HG02840 (cell line): ENCODE data around the gene CALN1.
"Not testable (repeated sequence)": the region's sequence is repeated elsewhere in the genome, so short reads cannot be mapped to it uniquely, and the experiment has no call there.

Source experiments
- ATAC-seq: cut with Tn5 transposase; IDR thresholded peaks from one replicate; pipeline ENCODE4 v1.9.1; 2021; ENCODE audit warnings: mild to moderate bottlenecking, moderate library complexity, moderate number of reproducible peaks; ENCODE audit not compliant: unreplicated experiment, low FRiP score

The CALN1 gene

DNA sequence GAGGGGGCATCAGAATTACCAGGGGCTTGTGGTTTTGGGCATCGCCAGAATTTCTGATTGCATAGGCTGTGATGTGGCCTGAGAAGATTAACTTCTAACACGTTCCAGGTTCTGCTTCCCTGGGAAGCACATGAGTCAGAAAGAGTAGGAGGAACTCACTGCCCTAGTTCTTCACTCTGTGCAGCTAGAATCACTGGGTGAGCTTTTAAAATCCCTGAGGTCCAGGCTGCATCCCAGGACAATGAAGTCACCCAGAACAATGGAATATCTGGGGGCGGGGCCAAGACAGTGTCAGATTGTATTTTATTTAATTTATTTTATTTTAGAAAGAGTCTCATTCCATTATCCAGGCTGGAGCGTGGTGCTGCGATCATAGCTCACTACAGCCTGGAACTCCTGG lies 636.5 kb downstream of the CALN1 start:
- ATAC-seq, result no peak

- ATAC-seq, result no peak
Measured at GRCh38 chr7:71772779-71773178, 639.4 kb downstream of the CALN1 start.

DNA sequence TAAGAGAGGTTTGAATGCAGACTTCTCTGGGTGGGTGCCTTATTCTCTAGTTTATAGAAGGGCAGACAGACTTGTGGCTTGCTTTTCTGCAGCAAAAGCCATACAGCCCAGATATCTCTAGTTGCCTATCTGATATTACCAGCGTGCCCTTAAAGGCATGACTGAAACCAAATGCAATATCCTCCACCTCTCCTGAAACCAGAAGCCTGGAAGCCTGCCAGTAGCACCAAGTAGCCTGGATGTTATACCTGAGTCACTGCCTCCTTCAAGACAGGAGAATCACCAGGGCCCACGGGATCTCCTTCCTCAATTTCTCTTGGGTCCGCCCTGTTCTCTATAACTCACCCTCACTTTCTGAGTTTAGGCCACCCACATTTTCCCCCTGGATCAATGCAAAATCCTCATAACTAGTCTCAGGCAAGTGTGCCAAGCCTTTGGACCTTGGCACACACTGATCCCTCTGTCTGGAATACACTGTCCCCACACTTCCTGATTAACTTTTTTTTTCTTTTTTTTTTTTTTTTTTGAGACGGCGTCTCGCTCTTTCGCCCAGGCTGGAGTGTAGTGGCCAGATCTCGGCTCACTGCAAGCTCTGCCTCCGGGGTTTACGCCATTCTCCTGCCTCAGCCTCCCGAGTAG lies 641.8 kb downstream of the CALN1 start:
- no peak for ATAC-seq

DNA sequence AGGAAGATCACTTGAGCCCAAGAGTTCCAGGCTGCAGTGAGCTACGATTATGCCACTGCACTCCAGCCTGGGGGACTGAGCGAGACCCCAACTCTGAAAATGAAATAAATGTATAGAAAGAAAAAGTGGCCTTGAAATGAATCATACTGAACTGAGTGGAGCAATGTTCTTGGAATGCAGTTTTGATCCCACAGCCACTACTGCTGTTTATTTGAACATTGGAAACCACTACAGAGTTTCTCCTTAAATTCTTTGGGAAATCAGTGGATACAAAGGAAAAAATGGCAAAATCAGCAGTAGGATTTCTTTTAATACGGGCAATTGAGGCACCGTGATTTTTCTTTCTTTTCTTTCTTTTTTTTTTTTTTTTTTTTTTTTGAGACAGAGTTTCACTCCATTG lies 642.8 kb downstream of the CALN1 start:
- no peak for ATAC-seq

GRCh38 chr7:71768450-71768849 lies 643.7 kb downstream of the CALN1 start:
- no peak for ATAC-seq

DNA sequence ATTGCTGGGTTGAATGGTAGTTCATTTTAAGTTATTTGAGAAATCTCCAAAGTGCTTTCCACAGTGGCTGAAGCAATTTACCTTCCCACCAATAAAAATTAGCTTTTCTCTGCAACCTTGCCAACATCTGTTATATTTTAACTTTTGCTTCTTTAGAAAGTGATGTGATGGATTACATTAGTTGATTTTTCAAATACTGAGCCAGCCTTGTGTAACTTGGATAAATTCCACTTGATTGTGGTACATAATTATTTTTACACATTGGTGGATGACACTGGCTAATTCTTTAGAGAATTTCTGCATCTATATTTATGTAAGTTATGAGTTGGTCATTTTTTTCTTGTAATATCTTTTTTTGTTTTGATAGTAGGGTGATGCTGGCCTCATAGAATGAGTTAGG lies 646.1 kb downstream of the CALN1 start:
- ATAC-seq, result no peak

GRCh38 chr7:71761336-71761735 lies 650.8 kb downstream of the CALN1 start:
- no peak for ATAC-seq

- ATAC-seq, result no peak
Measured at GRCh38 chr7:71754828-71755227, 657.3 kb downstream of the CALN1 start.

DNA sequence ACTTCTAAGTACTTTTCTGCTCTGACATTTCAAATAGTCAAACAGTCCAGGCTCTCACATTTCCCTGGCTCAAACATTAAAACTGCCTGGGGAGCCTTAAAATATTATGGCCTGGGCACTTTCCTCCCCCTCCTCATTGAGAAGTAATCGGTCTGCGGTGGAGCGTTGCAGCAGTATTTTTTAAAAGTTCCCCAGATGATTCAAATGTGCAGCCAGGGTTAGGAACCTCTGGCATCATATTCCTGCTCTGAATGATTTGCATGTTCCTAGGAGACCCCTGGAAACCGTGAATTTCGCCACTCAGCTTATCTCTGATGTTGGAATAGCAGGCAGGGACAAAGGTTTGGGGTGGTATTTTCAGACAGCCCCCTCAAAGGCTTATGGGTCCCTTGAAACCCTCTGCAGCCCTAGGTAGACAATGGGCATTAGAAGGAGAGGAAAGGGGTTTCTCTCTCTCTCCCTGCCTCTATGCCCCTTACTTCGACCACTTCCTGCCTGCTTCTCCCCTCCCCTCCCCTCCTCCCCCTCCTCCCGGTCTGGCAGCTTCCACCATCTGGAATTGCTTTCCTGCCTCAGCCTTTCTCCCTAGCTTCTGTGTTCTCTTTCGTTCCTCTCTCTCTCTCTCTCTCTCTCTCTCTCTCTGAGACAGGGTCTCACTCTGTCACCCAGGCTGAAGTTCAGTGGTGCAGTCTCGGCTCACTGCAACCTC lies 658.0 kb downstream of the CALN1 start:
- ATAC-seq, result no peak

DNA sequence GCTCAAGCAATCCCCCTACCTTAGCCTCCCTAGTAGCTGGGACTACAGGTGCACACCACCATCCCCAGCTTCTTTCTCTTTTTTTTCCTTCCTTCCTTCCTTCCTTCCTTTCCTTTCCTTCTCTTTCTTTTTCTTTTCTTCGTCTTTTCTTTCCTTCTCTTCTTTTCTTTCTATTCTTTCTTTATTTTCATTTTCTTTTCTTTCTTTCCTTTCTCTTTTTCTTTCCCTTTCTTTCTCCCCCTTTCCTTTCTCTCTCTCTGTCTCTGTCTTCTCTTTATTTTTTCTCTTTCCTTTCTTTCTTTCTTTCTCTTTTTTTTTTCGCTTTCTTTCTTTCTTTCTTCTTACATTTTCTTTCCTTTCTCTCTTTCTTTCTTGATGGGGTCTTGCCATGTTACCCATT lies 658.9 kb downstream of the CALN1 start:
- ATAC-seq, result no peak

DNA sequence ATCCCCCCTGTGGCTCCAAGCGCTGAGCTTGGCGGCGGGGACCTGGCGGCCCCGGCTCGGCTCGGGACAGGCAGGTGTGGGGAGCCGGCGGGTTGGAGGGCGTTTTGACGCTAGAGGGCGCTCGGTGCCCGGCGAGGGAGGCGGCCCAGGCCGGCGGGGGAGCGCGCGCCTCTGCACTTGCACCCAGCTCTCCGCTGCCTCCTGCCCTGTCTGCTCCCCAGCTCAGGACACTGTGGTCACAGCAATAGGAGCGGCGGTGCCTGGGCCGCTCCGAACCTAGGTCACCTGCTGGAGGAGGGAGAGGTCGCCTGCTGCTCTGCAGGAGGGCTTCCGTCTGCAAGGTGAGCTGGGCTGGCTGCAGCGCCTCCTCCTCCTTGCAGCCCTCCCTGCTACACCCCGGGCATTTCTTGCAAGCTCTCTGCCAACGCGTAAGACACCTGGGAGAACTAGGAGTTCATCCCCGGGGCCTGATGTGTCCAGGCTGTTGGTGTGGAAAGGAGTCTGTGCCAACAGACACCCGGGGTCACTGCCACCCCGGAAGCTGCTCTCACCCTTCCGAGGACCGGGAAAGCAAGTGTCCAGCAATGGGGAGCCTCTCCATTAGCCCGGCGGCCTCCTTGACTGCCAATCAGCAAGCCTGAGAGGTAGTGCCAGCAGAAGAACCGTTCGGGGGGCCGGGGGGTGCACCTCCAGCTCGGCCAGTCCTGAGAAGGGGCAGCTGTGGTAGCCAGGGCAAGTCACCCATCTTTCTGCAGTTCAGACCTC lies 659.8 kb downstream of the CALN1 start:
- ATAC-seq, result no peak

DNA sequence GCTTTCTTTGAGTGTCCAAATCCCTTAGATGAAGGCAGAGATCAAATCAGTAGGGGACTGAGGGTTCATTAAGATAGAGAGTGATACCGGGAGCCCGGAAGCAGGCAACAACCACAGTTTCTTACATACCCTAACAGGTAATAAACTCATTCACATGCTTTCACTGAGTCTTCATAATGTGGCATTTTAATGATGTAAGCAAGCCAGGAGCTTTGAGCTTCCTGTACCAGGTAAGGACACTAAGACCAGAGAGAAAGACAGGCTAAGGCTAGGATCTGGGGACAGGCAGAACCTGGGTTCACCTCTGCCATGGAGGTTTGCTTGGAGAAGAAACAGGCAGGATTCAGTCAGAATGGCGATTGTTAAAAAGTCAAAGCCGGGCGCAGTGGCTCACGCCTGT lies 661.8 kb downstream of the CALN1 start:
- no peak for ATAC-seq

- ATAC-seq, result no peak
Measured at GRCh38 chr7:71746006-71746405, 666.1 kb downstream of the CALN1 start.

DNA sequence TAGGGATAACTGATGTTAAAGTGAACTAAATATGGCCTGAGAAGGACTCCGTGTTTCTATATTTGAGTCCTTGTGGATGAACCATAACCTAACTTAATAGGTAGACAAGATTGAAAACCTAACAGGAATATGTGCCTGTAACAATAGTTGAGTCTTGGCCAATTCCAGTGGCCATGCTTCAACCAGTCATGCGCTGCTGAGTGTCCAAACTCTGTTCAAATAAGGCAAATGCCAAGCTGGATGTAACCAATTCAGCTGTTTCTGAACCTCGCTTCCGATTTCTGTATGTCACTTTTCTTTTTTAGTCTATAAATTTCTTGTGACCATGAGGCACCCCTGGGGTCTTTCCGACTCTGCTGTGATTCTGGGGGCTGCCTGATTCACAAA lies 672.0 kb downstream of the CALN1 start:
- no peak for ATAC-seq

DNA sequence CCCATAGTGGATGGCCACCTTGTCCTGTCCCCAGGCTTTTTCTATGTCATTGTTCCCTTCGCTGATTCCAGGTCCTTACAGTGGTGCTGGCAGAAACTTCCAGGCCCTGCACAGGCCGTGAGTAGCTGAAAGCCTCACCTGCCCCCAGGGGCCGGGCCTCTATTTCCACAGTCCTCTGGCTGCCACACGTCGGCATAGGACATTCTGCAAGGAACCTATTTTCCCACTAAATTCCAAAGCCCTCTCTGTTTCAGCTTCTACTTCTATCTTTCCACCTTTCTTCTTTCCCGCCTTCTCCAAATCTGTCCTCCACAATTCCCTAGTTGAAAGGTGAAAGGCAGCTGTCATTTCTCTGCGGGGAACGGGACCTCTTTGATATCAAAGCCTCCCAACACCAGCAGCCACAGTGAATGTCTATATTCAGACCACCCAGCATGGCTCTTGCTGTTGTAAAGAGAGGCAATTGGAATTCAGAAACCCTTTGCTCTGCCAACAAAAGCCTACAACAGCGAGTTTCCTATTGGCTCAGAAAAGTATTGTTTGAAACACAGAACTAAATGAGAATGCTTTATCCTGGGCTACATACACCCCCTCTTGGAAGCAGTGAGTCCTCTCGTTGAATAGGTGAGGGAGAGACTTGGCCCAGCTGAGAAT lies 672.5 kb downstream of the CALN1 start:
- ATAC-seq, result no peak

- ATAC-seq, result not testable (repeated sequence)
Measured at GRCh38 chr7:71737931-71738540, 674.1 kb downstream of the CALN1 start.

- no peak for ATAC-seq
Measured at GRCh38 chr7:71735961-71736556, 676.1 kb downstream of the CALN1 start.

GRCh38 chr7:71733107-71733870 lies 678.8 kb downstream of the CALN1 start:
- no peak for ATAC-seq

- no peak for ATAC-seq
Measured at GRCh38 chr7:71731740-71732139, 680.4 kb downstream of the CALN1 start.
